ENCODE measurements around the gene CLCF1.
"Not testable (repeated sequence)": the region's sequence is repeated elsewhere in the genome, so short reads cannot be mapped to it uniquely, and the experiment has no call there.

CLCF1 gene

DNA sequence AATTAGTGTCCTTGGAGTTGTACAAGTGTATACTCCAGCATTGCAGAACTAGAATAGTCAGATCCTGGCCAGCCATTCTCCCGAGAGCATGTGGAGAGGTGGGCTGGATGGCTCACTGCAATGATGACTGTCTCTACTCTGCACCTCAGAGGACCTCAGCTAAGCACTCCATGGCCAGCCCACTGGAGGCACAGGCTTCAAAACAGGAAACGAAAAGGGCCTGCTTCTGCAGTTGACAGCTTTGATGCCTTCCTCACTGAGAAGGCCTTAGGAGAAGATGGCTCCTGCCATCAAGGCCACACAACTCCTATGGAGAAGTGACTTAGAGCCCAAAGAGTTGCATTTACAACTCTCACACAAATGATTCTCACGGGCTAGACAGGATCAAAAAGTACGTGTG is 29.1 kb downstream of the CLCF1 start:
- DNase-seq (ENCODE audit: low spot score) (no peak), FAIRE-seq (no peak)

- DNase-seq (ENCODE audit: low spot score) (no peak), FAIRE-seq (no peak)
Measured at GRCh38 chr11:67337257-67337656, 36.1 kb downstream of the CLCF1 start.

- DNase-seq (ENCODE audit: low spot score) = no peak
- FAIRE-seq = no peak
Measured at GRCh38 chr11:67332081-67332691, 41.2 kb downstream of the CLCF1 start.

DNA sequence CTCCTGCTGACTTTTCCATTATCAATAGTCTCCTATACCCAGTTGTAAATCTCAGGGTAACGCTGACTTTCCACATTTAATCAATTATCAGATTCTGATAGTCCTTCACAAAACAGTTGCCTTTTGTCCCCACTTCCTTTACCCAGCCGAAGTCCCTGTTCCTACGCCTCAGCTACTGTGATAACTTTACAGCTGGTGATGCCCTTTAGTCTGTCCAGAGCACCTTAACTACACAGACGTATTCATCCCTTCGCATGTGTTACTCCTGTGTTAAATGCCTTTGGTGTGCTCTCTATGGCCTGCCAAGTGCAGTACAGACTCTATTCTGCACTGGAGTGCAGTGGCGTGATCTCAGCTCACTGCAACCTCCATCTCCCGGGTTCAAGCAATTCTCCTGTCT is 49.9 kb downstream of the CLCF1 start:
- FAIRE-seq (no peak), DNase-seq (ENCODE audit: low spot score) (no peak)

- DNase-seq (ENCODE audit: low spot score) (no peak), FAIRE-seq (no peak)
Measured at GRCh38 chr11:67322049-67322448, 51.3 kb downstream of the CLCF1 start.

GRCh38 chr11:67321313-67321871 is 52.0 kb downstream of the CLCF1 start:
- DNase-seq (ENCODE audit: low spot score) = no peak
- no peak for FAIRE-seq

DNA sequence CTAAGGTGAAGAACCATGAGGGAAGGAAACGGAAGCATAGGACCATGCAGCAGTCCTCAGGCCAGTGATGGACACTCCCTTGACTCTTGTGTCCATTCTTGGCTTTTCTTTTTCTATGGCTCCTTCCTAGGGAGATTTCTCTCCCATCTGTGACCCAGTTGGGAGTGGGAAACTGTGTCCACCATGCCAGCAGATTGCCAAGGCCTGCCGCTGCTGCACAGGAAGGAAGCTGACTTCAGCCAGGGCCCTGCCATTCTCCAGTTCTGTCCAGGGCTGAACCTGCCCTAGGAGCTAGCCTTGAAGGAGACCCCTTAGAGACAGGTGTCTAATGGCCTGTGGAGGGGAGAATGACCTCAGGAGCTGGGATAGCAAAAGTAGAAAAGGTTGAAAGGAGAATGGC is 52.7 kb downstream of the CLCF1 start:
- DNase-seq (ENCODE audit: low spot score) (no peak), FAIRE-seq (no peak)

DNA sequence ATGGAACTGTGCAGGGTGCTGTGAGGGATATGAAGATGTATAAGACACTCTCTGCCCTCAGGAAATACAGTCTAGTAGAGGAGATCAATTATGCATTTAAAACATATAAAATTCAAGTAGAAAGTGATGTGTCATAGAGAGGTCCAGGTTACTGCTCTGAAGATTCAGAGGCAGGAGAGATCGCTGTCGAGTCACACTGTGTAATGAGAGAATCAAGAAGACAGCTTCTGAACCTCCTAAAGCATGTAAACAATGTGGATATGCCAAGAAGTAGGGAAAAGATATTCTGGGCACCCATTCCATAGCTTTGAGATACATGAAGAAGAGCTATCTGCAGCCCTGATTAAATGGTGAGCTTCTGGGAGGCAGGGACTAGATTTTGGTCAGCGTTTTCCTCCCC is 53.4 kb downstream of the CLCF1 start:
- DNase-seq (ENCODE audit: low spot score) (no peak), FAIRE-seq (no peak)

DNA sequence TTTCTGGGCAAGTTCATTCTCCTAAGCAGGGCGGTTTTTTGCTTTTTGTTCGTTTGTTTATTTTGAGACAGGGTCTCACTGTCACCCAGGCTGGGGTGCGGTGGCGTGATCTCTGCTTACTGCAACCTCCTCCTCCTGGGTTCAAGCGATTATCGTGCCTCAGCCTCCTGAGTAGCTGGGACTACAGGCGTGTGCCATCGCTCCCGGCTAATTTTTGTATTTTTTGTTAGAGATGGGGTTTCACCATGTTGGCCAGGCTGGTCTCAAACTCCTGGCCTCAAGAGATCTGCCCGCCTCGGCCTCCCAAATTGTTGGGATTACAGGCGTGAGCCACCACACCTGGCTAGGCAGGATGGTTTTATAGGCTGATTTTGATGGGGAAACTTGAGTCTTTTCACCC is 54.5 kb downstream of the CLCF1 start:
- not testable (repeated sequence) for DNase-seq (ENCODE audit: low spot score); FAIRE-seq

DNA sequence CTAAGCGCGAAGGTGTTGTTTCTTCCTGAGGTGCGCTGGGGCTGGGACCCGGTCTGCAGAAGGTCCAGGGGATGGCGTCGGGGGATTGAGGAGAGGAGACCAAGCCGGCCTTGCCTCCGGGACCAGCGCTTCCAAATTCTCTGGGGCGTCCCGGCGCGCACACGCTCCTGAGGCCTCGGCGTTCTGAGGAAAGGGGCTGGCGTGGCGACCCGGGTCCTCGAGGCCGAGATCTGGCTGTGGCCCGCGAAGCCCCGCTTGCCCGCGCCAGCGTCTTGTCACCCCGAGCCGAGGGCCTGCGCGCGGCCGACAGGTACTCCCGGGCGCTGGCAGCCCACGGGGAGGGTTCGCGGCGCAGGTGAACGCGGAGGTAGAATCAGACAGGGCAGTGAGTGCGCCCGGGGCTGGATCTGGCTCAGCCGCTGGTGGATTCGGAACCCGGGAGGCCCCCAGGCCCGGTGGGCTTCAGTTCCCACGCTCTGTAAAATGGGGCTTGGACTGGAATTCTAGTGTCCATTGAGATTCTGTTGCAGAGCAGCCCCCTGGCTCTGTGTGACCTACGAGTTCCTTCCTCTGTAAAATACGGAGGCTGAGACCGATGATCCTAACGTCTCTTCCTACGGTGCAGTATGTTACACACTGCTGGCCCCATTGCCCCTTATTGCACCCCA is 55.4 kb downstream of the CLCF1 start:
- FAIRE-seq = no peak
- no peak for DNase-seq (ENCODE audit: low spot score)

GRCh38 chr11:67317205-67317887 is 56.1 kb downstream of the CLCF1 start:
- FAIRE-seq (no peak), DNase-seq (ENCODE audit: low spot score) (peak; percentile 88)

DNA sequence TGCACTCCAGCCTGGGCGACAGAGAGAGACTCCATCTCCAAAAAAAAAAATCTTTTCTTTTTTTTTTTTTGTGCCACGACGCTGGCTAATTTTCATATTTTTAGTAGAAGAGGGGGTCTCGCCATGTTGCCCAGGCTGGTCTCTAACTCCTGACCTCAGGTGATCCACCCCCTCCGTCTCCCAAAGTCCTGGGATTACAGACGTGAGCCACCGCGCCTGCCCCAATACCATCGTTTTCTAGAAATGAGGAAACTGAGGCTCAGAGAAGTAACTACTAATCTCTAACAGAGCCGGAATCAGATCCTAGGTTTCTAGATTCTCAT is 56.6 kb downstream of the CLCF1 start:
- DNase-seq (ENCODE audit: low spot score) (no peak), FAIRE-seq (no peak)

DNA sequence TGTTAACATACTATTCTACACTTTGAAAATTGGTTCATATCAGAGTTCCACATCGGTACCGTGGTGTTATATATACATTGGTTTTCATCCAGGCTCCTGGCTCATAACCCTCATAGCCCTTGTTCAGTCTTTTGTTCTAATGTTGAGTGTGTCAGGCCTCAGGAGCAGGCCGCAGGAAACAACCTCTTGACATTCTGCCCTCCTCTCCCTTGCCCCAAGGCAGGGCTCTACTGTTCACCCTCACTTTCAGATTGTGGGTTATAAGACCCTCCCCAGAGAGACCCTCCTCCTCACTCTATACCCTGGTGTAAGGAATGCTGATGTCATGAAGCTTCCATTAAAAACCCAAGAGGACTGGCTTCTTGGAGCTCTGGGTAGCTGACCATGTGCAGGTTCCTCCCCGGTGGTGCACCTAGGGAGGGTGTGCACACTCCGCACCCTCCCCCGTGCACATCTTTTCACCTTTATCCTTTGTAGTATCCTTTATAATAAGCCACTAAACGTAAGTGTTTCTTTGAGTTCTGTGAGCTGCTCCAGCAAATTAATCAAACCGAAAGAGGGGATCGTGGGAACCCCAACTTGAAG is 58.0 kb downstream of the CLCF1 start:
- FAIRE-seq (no peak), DNase-seq (ENCODE audit: low spot score) (no peak)

- FAIRE-seq (no peak), DNase-seq (ENCODE audit: low spot score) (no peak)
Measured at GRCh38 chr11:67314218-67314617, 59.2 kb downstream of the CLCF1 start.

All from RCC 7860 (cell line).